Small intestine (tissue), 4 donors: Measurements from ENCODE around the gene GGTA1. TPM values are rescaled to one million over a fixed set of nuclear protein-coding genes. Genes with fewer than 3 reads are reported as not detected.

Source experiments
- polyA plus RNA-seq, 4 donors: library from polyadenylated mRNA; stranded (reverse) in 3 of 4; unstranded in 1 of 4; fragments of 200-250 nt in 3 of 4; fragments of 120-200 nt in 1 of 4; gene quantifications; one replicate each; pipeline versions ENCODE4 v1.2.1 to v1.2.3, GENCODE V29; 2013
- donor health status: healthy with polysubstance abuse.
- donor health status: Bipolar disorder and iron deficiency.
- donor health status: healthy.

The GGTA1 gene
- polyA plus RNA-seq, 4 donors: 0.67 to 11.3 (median 6.0) TPM

Other genes with a start within 250 kb of the GGTA1 start
- 100 to 1,000 TPM; 154 to 380 (median 201) TPM for gene GSN, start 231.7 kb downstream of the GGTA1 start, polyA plus RNA-seq
- gene STOM, start 129.6 kb downstream of the GGTA1 start, polyA plus RNA-seq: 100 to 1,000 TPM in 1 of 4 donors, 10 to 100 TPM in 3; 20.8 to 115 (median 65.9) TPM
- 10 to 100 TPM; 13.8 to 39.0 (median 28.3) TPM for gene DAB2IP, start 151.8 kb upstream of the GGTA1 start, polyA plus RNA-seq